Measurements from ENCODE around the gene C1orf35. TPM values are rescaled to one million over a fixed set of nuclear protein-coding genes. Genes with fewer than 3 reads are reported as not detected.
"Not testable (repeated sequence)": the region's sequence is repeated elsewhere in the genome, so short reads cannot be mapped to it uniquely, and the experiment has no call there.

C1orf35 gene
- total RNA-seq, 1 experiment from 2014 or later, result 24.9 TPM

GRCh38 chr1:228112167-228112566, 9.0 kb upstream of the C1orf35 start:
- intact Hi-C loops (cut with micrococcal nuclease; ENCODE audit: unreplicated experiment), result no loop called here
- ChIA-PET POLR2A (no interaction called here), CTCF (no interaction called here)
- ATAC-seq (no peak), DNase-seq (ENCODE audit: low read depth, low spot score) (no peak)
- no TSS peak for BruUV-seq (replicated peaks)
- no peak for TF ChIP-seq TCF7L2 (IDR thresholded peaks at IDR 0.05; ENCODE audit: low read depth, low read length)
- no peak for TF ChIP-seq CTCF (IDR thresholded peaks at IDR 0.05)
- no peaks in the 10 kb centered on the region for H3K9me3 ChIP-seq (ENCODE audit: control insufficient read depth, insufficient read depth, low read depth, low read length)
- in situ Hi-C loops (cut with HindIII; ENCODE audit: low pct_unique_long_range_greater_than_20kb, low sequenced_read_pairs), result no loop called here
- peaks cover 2% of the 10 kb centered on the region; the same call in 1 of the 2 replicates for H3K36me3 ChIP-seq (ENCODE audit: control insufficient read depth, insufficient read depth, low read length)
- H3K4me1 ChIP-seq (ENCODE audit: control insufficient read depth, insufficient read depth, low read length), result peaks cover 5% of the 10 kb centered on the region; the same call in 1 of the 2 replicates
- H3K4me3 ChIP-seq (ENCODE audit: low read depth in 2 of 2, low read length in 2 of 2), result no peak overlapping the region
- no peaks in the 10 kb centered on the region for H3K27me3 ChIP-seq (ENCODE audit: control insufficient read depth, insufficient read depth, low read length)
- no peak overlapping the region for H3K27ac ChIP-seq (ENCODE audit: low read length)

GRCh38 chr1:228111315-228111714, 8.2 kb upstream of the C1orf35 start:
- H3K4me3 ChIP-seq (ENCODE audit: low read depth in 2 of 2, low read length in 2 of 2); H3K27ac ChIP-seq (ENCODE audit: low read length); BruUV-seq (replicated peaks); intact Hi-C loops (cut with micrococcal nuclease; ENCODE audit: unreplicated experiment); H3K36me3 ChIP-seq (ENCODE audit: control insufficient read depth, insufficient read depth, low read length); POLR2A ChIA-PET; H3K27me3 ChIP-seq (ENCODE audit: control insufficient read depth, insufficient read depth, low read length); in situ Hi-C loops (cut with HindIII; ENCODE audit: low pct_unique_long_range_greater_than_20kb, low sequenced_read_pairs); ATAC-seq; H3K9me3 ChIP-seq (ENCODE audit: control insufficient read depth, insufficient read depth, low read depth, low read length); DNase-seq (ENCODE audit: low read depth, low spot score); H3K4me1 ChIP-seq (ENCODE audit: control insufficient read depth, insufficient read depth, low read length): not testable (repeated sequence)
- CTCF ChIA-PET, result interaction anchor here (0.6 kb wide), 1 partner anchor 19 kb away, joined by 3 read pairs; no protein-coding TSS in a partner anchor

DNA sequence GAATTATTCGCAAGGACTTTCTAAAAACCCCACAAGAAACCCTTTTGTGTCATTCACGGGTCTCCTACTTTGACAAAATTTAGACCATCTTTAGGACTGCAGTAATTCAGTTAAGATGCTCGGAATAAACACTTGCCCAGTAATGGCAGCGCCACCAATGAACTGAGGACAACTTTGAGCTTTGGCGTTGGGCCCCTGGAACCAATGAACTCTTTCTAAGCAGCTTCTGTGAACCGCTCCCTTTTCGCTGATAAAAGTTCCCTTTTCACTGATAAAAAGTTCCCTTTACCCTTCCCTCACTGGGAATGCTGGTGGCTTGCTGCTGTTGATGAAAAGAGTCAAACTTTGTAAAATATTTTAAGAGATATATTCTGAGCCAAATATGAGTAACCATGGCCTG, 7.4 kb upstream of the C1orf35 start:
- POLR2A ChIA-PET, result no interaction called here
- no peak for ATAC-seq
- intact Hi-C loops (cut with micrococcal nuclease; ENCODE audit: unreplicated experiment), result no loop called here

More for the DNA sequence above, 7.4 kb upstream of the C1orf35 start:
- no peak overlapping the region for H3K27ac ChIP-seq (ENCODE audit: low read length)
- BruUV-seq (replicated peaks), result no TSS peak
- in situ Hi-C loops (cut with HindIII; ENCODE audit: low pct_unique_long_range_greater_than_20kb, low sequenced_read_pairs), result no loop called here
- H3K4me3 ChIP-seq (ENCODE audit: low read depth in 2 of 2, low read length in 2 of 2), result peak overlapping the region in 1 of 2 experiments; percentile 94; a peak in 2 of 4 replicates
- TF ChIP-seq CTCF (IDR thresholded peaks at IDR 0.05), result no peak
- no peaks in the 10 kb centered on the region for H3K27me3 ChIP-seq (ENCODE audit: control insufficient read depth, insufficient read depth, low read length)
- CTCF ChIA-PET, result no interaction called here
- H3K4me1 ChIP-seq (ENCODE audit: control insufficient read depth, insufficient read depth, low read length), result peaks cover 5% of the 10 kb centered on the region; the same call in 1 of the 2 replicates
- no peaks in the 10 kb centered on the region for H3K9me3 ChIP-seq (ENCODE audit: control insufficient read depth, insufficient read depth, low read depth, low read length)
- DNase-seq (ENCODE audit: low read depth, low spot score), result no peak
- H3K36me3 ChIP-seq (ENCODE audit: control insufficient read depth, insufficient read depth, low read length), result peaks cover 2% of the 10 kb centered on the region; the same call in 1 of the 2 replicates
